WTC11 (cell line): Measurements from ENCODE around the gene SERBP1. TPM values are rescaled to one million over a fixed set of nuclear protein-coding genes. Genes with fewer than 3 reads are reported as not detected.
A peak's percentile ranks its signal among the peaks of the same experiment; 100 is the strongest.

Source experiments
- ATAC-seq: fragments of 200-7000 bp; cut with Tn5 transposase; 2 replicates; pipeline ENCODE4 v1.10.0; 2021; ENCODE audit warnings: mild to moderate bottlenecking, moderate library complexity
- Bru-seq: library from RNA; stranded (reverse); fragments of 400-500 nt; gene quantifications from one replicate; lab custom pipeline; 2021; lab: Mats Ljungman, UMichigan
- CTCF ChIA-PET: fragments of 300-600 bp; sonication (Branson Sonifier 250); formaldehyde crosslinking; loops from one replicate; lab custom pipeline; 2021; ENCODE audit warnings: antibody characterized with exemption; lab: Charles Lee
- POLR2A ChIA-PET: fragments of 350-600 bp; sonication (Branson Sonifier 250); formaldehyde crosslinking; loops from one replicate; lab custom pipeline; 2021; ENCODE audit warnings: antibody characterized with exemption; lab: Charles Lee
- DNase-seq: peaks from one replicate; pipeline ENCODE4 v3.0.0; 2021; ENCODE audit warnings: low spot score
- H3K27ac Mint-ChIP-seq: 2 replicates; pipeline ENCODE4 v1.8.0; 2021; ENCODE audit warnings: mixed read lengths
- H3K27me3 Mint-ChIP-seq: 2 replicates; pipeline ENCODE4 v1.8.0; 2021; ENCODE audit warnings: low read depth, mild to moderate bottlenecking, moderate library complexity, mixed read lengths
- H3K36me3 Mint-ChIP-seq: 2 replicates; pipeline ENCODE4 v1.8.0; 2021; ENCODE audit warnings: mixed read lengths
- H3K4me1 Mint-ChIP-seq: 2 replicates; pipeline ENCODE4 v1.8.0; 2022; ENCODE audit warnings: mixed read lengths
- H3K4me3 Mint-ChIP-seq: 2 replicates; pipeline ENCODE4 v1.8.0; 2021; ENCODE audit warnings: mild to moderate bottlenecking, moderate library complexity, mixed read lengths
- H3K9me3 Mint-ChIP-seq: 2 replicates; pipeline ENCODE4 v1.8.0; 2021; ENCODE audit warnings: mixed read lengths
- ATF2 ChIP-seq: sonication (generic); formaldehyde crosslinking; IDR thresholded peaks from 2 replicates; pipeline ENCODE4 v1.8.1; 2022; ENCODE audit warnings: low read depth, missing genetic modification reagents, borderline replicate concordance
- ATF6 ChIP-seq: sonication (generic); formaldehyde crosslinking; IDR thresholded peaks from 2 replicates; pipeline ENCODE4 v1.8.1; 2023; ENCODE audit warnings: mild to moderate bottlenecking, missing genetic modification reagents
- CBFB ChIP-seq: sonication (generic); formaldehyde crosslinking; IDR thresholded peaks from 2 replicates; pipeline ENCODE4 v1.8.1; 2022; ENCODE audit warnings: mild to moderate bottlenecking, low read depth, missing genetic modification reagents
- CTCF ChIP-seq: fragments of 200-600 bp; IDR thresholded peaks from 2 replicates; pipeline ENCODE4 v1.8.0; 2022; ENCODE audit warnings: antibody characterized with exemption
- E2F4 ChIP-seq: sonication (generic); formaldehyde crosslinking; IDR thresholded peaks from 2 replicates; pipeline ENCODE4 v1.8.1; 2022; ENCODE audit warnings: low read depth, mild to moderate bottlenecking, moderate library complexity, missing genetic modification reagents, borderline replicate concordance
- ETV6 ChIP-seq: sonication (generic); formaldehyde crosslinking; IDR thresholded peaks from 2 replicates; pipeline ENCODE4 v1.8.1; 2022; ENCODE audit warnings: mild to moderate bottlenecking, missing genetic modification reagents
- FOXJ3 ChIP-seq: sonication (generic); formaldehyde crosslinking; IDR thresholded peaks from 2 replicates; pipeline ENCODE4 v1.9.0; 2021; ENCODE audit warnings: missing genetic modification reagents, mild to moderate bottlenecking, borderline replicate concordance
- FOXK1 ChIP-seq: sonication (generic); formaldehyde crosslinking; IDR thresholded peaks from 2 replicates; pipeline ENCODE4 v1.8.0; 2022; ENCODE audit warnings: mild to moderate bottlenecking, moderate library complexity, missing genetic modification reagents
- FOXP1 ChIP-seq: sonication (generic); formaldehyde crosslinking; IDR thresholded peaks from 2 replicates; pipeline ENCODE4 v1.8.0; 2022; ENCODE audit warnings: missing genetic modification reagents, mild to moderate bottlenecking, moderate library complexity, borderline replicate concordance
- FOXP4 ChIP-seq: sonication (generic); formaldehyde crosslinking; IDR thresholded peaks from 2 replicates; pipeline ENCODE4 v1.8.0; 2022; ENCODE audit warnings: mild to moderate bottlenecking, missing genetic modification reagents
- IRF1 ChIP-seq: sonication (generic); formaldehyde crosslinking; IDR thresholded peaks from 2 replicates; pipeline ENCODE4 v1.8.0; 2023; ENCODE audit warnings: missing genetic modification reagents
- JAZF1 ChIP-seq: fragments of 250-450 bp; sonication (Bioruptor Pico); IDR thresholded peaks from 2 replicates; pipeline ENCODE4 v1.9.0; 2021; ENCODE audit warnings: moderate library complexity, mild to moderate bottlenecking, inconsistent platforms
- NR2C2 ChIP-seq: sonication (generic); formaldehyde crosslinking; IDR thresholded peaks from 2 replicates; pipeline ENCODE4 v1.8.0; 2022; ENCODE audit warnings: mild to moderate bottlenecking, missing genetic modification reagents
- RORB ChIP-seq: fragments of 250-450 bp; sonication (Bioruptor Pico); IDR thresholded peaks from 2 replicates; pipeline ENCODE4 v1.9.0; 2021; ENCODE audit warnings: mild to moderate bottlenecking
- SMAD3 ChIP-seq: sonication (generic); formaldehyde crosslinking; IDR thresholded peaks from 2 replicates; pipeline ENCODE4 v1.8.0; 2022; ENCODE audit warnings: missing genetic modification reagents, mild to moderate bottlenecking, borderline replicate concordance
- TEAD1 ChIP-seq: sonication (generic); formaldehyde crosslinking; IDR thresholded peaks from 2 replicates; pipeline ENCODE4 v1.8.0; 2022; ENCODE audit warnings: mild to moderate bottlenecking, missing genetic modification reagents
- ZBTB21 ChIP-seq: sonication (generic); formaldehyde crosslinking; IDR thresholded peaks from 2 replicates; pipeline ENCODE4 v1.8.1; 2023; ENCODE audit warnings: mild to moderate bottlenecking, missing genetic modification reagents, borderline replicate concordance
- ZBTB43 ChIP-seq: sonication (generic); formaldehyde crosslinking; IDR thresholded peaks from 2 replicates; pipeline ENCODE4 v1.8.1; 2023; ENCODE audit warnings: mild to moderate bottlenecking, missing genetic modification reagents
- ZNF138 ChIP-seq: sonication (generic); formaldehyde crosslinking; conservative IDR thresholded peaks from 2 replicates; pipeline ENCODE4 v1.8.1; 2022; ENCODE audit warnings: mild to moderate bottlenecking, moderate library complexity, missing genetic modification reagents
- ZNF219 ChIP-seq: sonication (generic); formaldehyde crosslinking; IDR thresholded peaks from 2 replicates; pipeline ENCODE4 v1.8.0; 2023; ENCODE audit warnings: missing genetic modification reagents, mild to moderate bottlenecking, borderline replicate concordance
- ZNF263 ChIP-seq: sonication (generic); formaldehyde crosslinking; IDR thresholded peaks from 2 replicates; pipeline ENCODE4 v1.8.1; 2022; ENCODE audit warnings: low read depth, mild to moderate bottlenecking, moderate library complexity, missing genetic modification reagents
- ZSCAN18 ChIP-seq: fragments of 250-450 bp; sonication (Bioruptor Pico); IDR thresholded peaks from 2 replicates; pipeline ENCODE4 v2.1.2; 2022; ENCODE audit warnings: mild to moderate bottlenecking, moderate library complexity
- long read RNA-seq, 3 experiments: library from RNA in 1 of 3; library from capped mRNA in 1 of 3; library from polyadenylated mRNA in 1 of 3; unstranded in 2 of 3; stranded (forward) in 1 of 3; transcript quantifications; one replicate each; pipeline ENCODE4 v2.0.0, GENCODE V29; 2021
- total RNA-seq: library from RNA; stranded (reverse); gene quantifications from 3 replicates; pipeline ENCODE4 v1.2.3, GENCODE V29; 2021

Gene SERBP1
- 531 to 543 TPM (median 533 TPM) in 3 replicates for total RNA-seq
- percentile 99 among the genes with signal in this experiment for Bru-seq, nascent RNA
- long read RNA-seq, experiment 1, full-length matches to known transcripts, result 2,436 of 2,796 reads
- long read RNA-seq, experiment 1, partial matches to known transcripts, result 168 of 2,796 reads
- long read RNA-seq, experiment 1, other reads (novel, unspliced or antisense), result 192 of 2,796 reads
- long read RNA-seq, experiment 2, full-length matches to known transcripts, result 525 of 1,113 reads
- long read RNA-seq, experiment 2, partial matches to known transcripts, result 161 of 1,113 reads
- long read RNA-seq, experiment 2, other reads (novel, unspliced or antisense), result 427 of 1,113 reads
- long read RNA-seq, experiment 3, full-length matches to known transcripts, result 768 of 1,039 reads
- long read RNA-seq, experiment 3, partial matches to known transcripts, result 200 of 1,039 reads
- long read RNA-seq, experiment 3, other reads (novel, unspliced or antisense), result 71 of 1,039 reads

- ATAC-seq, result peak; percentile 94
- H3K4me1 Mint-ChIP-seq, result peaks cover 41% of the 10 kb centered on the region
- ChIA-PET POLR2A (interaction anchor here (0.6 to 1.9 kb wide), 9 partner anchors 9 to 94 kb away, joined by 3 to 6 read pairs (median 3); no protein-coding TSS in a partner anchor), CTCF (interaction anchor here (0.8 to 4.2 kb wide), 9 partner anchors 15 to 217 kb away, joined by 4 to 19 read pairs (median 4); no protein-coding TSS in a partner anchor)
- peaks cover 43% of the 10 kb centered on the region for H3K36me3 Mint-ChIP-seq
- peak; percentile 97 for DNase-seq
- no peaks in the 10 kb centered on the region for H3K9me3 Mint-ChIP-seq
- H3K4me3 Mint-ChIP-seq, result peak within 1 kb of the TSS; percentile 100
- H3K27ac Mint-ChIP-seq, result peak within 1 kb of the TSS; percentile 99
- no peaks in the 10 kb centered on the region for H3K27me3 Mint-ChIP-seq
- peak; percentile 94 for TF ChIP-seq CBFB (CRISPR knock-in tag)
- TF ChIP-seq CTCF, result no peak
- no peak for TF ChIP-seq ZNF263
- no peak for TF ChIP-seq ATF2
- no peak for TF ChIP-seq FOXJ3 (CRISPR knock-in tag)
- TF ChIP-seq ZNF138 (CRISPR knock-in tag), result no peak
- peak; percentile 54 for TF ChIP-seq TEAD1 (CRISPR knock-in tag)
- TF ChIP-seq NR2C2 (CRISPR knock-in tag), result no peak
- no peak for TF ChIP-seq ZNF219
- TF ChIP-seq SMAD3, result 0 out of 2 replicates have a peak, but pooled peaks have one; percentile 43
- no peak for TF ChIP-seq ATF6 (CRISPR knock-in tag)
- TF ChIP-seq FOXK1 (CRISPR knock-in tag), result peak; percentile 53
- TF ChIP-seq RORB, result no peak
- TF ChIP-seq JAZF1 (CRISPR knock-in tag), result no peak
- TF ChIP-seq ETV6 (CRISPR knock-in tag), result peak; percentile 58
- TF ChIP-seq FOXP4, result no peak; the same call in none of the 2 replicates
- TF ChIP-seq ZSCAN18, result no peak
- 0 out of 2 replicates have a peak, but pooled peaks have one; percentile 45 for TF ChIP-seq ZBTB43 (CRISPR knock-in tag)
- peak; percentile 65; the same call in 1 of the 2 replicates for TF ChIP-seq FOXP1 (CRISPR knock-in tag)
- TF ChIP-seq E2F4 (CRISPR knock-in tag), result peak; percentile 52; the same call in 1 of the 2 replicates
- TF ChIP-seq IRF1 (CRISPR knock-in tag), result no peak
- TF ChIP-seq ZBTB21 (CRISPR knock-in tag), result 0 out of 2 replicates have a peak, but pooled peaks have one; percentile 60
These were observed at the start of gene SERBP1 for GRCh38 chr1:67430358-67431155. TSS of gene SERBP1 (minus strand) at chr1:67430402. CDS start at chr1:67430300, 102 bp downstream.
